ENCODE measurements around the gene MED23.

- TF ChIP-seq CTCF (IDR thresholded peaks at IDR 0.05) (no peak), POLR2A (IDR thresholded peaks at IDR 0.05) (no peak)
Observed at GRCh38 chr6:131660195-131660594, 32.2 kb upstream of the MED23 start.

Data from Peyer's patch (tissue), 4 donors.